GM21367 (cell line): Measurements from ENCODE around the gene ATXN7L2.

Experiments used
- ATAC-seq: cut with Tn5 transposase; IDR thresholded peaks from one replicate; pipeline ENCODE4 v1.9.1; 2021; ENCODE audit not compliant: unreplicated experiment

The ATXN7L2 gene

GRCh38 chr1:109495738-109496137 lies 12.0 kb downstream of the ATXN7L2 start:
- ATAC-seq: no peak

- no peak for ATAC-seq
Measured at GRCh38 chr1:109497449-109498160, 13.9 kb downstream of the ATXN7L2 start.

GRCh38 chr1:109498161-109498801 lies 14.6 kb downstream of the ATXN7L2 start:
- ATAC-seq: no peak

- no peak for ATAC-seq
Measured at GRCh38 chr1:109499081-109499480, 15.4 kb downstream of the ATXN7L2 start.

GRCh38 chr1:109499661-109500536 lies 16.2 kb downstream of the ATXN7L2 start:
- no peak for ATAC-seq

- no peak for ATAC-seq
Measured at GRCh38 chr1:109500941-109501381, 17.3 kb downstream of the ATXN7L2 start.

- ATAC-seq: no peak
Measured at GRCh38 chr1:109501644-109502363, 18.1 kb downstream of the ATXN7L2 start.

GRCh38 chr1:109502364-109502851 lies 18.7 kb downstream of the ATXN7L2 start:
- no peak for ATAC-seq

- no peak for ATAC-seq
Measured at GRCh38 chr1:109503935-109504334, 20.2 kb downstream of the ATXN7L2 start.

GRCh38 chr1:109504974-109505373 lies 21.3 kb downstream of the ATXN7L2 start:
- ATAC-seq: no peak

GRCh38 chr1:109508001-109508872 lies 24.5 kb downstream of the ATXN7L2 start:
- ATAC-seq: no peak

GRCh38 chr1:109508873-109509175 lies 25.1 kb downstream of the ATXN7L2 start:
- ATAC-seq: no peak

- no peak for ATAC-seq
Measured at GRCh38 chr1:109509176-109510134, 25.8 kb downstream of the ATXN7L2 start, which contains the start of gene AMIGO1. Gene AMIGO1, minus strand, starts transcription at chr1:109509727. Its CDS starts 815 bp downstream, at chr1:109508912.

- ATAC-seq: no peak
Measured at GRCh38 chr1:109513110-109513710, 29.5 kb downstream of the ATXN7L2 start.

- no peak for ATAC-seq
Measured at GRCh38 chr1:109514846-109515245, 31.1 kb downstream of the ATXN7L2 start.

- ATAC-seq: no peak
Measured at GRCh38 chr1:109516872-109517271, 33.2 kb downstream of the ATXN7L2 start.

GRCh38 chr1:109517337-109517736 lies 33.6 kb downstream of the ATXN7L2 start:
- ATAC-seq: no peak
